ENCODE data around the gene SIGLEC1. TPM values are rescaled to one million over a fixed set of nuclear protein-coding genes. Genes with fewer than 3 reads are reported as not detected.

Gene SIGLEC1
- total and polyA plus RNA-seq, 2 of the 4 experiments (the other 2 are of a cell fraction), result not detected

DNA sequence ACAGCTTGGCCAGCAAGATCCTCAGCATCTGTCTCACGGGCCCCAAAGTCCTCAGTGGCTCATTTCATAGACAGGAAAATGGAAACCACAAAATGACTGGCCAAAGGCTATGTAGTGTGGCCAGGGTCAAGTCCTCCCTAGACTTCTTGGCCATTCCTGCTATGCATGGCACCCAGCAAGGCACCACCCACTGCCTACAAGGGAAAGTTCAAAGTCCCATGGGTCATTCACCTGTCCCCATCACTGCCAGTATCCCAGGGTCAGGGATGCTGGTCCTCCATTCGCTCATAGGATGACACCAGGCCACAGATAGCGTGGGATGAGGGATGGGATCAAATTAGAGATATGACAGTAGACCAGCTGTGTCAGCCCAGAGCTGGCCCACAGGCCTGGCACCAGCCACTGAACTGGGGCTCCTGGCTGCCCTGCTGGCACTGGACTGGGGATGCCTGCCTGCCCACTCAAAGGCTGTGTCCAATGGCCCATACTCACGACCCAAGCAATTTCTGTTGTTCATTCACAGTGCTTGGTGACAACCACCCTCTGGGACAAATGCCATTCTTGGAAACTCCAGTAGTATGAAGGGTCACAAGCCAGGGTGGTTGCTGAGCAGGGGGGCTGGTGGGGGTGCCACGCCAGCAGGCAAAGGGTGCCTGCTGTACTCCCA, 43.5 kb upstream of the SIGLEC1 start:
- TF ChIP-seq BHLHE40 (IDR thresholded peaks at IDR 0.05; ENCODE audit: low read depth, low read length) (no peak), RCOR1 (IDR thresholded peaks at IDR 0.05; ENCODE audit: insufficient replicate concordance, low read length) (no peak), NFE2L2 (IDR thresholded peaks at IDR 0.05; ENCODE audit: low read depth, low read length) (no peak), RAD21 (IDR thresholded peaks at IDR 0.05; ENCODE audit: low read length) (no peak), FOS (IDR thresholded peaks at IDR 0.05; ENCODE audit: low read depth, low read length) (no peak), SMC3 (IDR thresholded peaks at IDR 0.05; ENCODE audit: low read depth, low read length) (no peak), MAZ (IDR thresholded peaks at IDR 0.05; ENCODE audit: borderline replicate concordance, low read depth, low read length) (no peak), CEBPB (IDR thresholded peaks at IDR 0.05; ENCODE audit: low read depth, low read length) (no peak), RFX5 (IDR thresholded peaks at IDR 0.05; ENCODE audit: low read depth, low read length) (no peak)
- TF ChIP-seq, protein P1, sequence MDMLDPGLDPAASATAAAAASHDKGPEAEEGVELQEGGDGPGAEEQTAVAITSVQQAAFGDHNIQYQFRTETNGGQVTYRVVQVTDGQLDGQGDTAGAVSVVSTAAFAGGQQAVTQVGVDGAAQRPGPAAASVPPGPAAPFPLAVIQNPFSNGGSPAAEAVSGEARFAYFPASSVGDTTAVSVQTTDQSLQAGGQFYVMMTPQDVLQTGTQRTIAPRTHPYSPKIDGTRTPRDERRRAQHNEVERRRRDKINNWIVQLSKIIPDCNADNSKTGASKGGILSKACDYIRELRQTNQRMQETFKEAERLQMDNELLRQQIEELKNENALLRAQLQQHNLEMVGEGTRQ (IDR thresholded peaks at IDR 0.05; ENCODE audit: low read depth, low read length), result no peak
- TF ChIP-seq, protein P2, sequence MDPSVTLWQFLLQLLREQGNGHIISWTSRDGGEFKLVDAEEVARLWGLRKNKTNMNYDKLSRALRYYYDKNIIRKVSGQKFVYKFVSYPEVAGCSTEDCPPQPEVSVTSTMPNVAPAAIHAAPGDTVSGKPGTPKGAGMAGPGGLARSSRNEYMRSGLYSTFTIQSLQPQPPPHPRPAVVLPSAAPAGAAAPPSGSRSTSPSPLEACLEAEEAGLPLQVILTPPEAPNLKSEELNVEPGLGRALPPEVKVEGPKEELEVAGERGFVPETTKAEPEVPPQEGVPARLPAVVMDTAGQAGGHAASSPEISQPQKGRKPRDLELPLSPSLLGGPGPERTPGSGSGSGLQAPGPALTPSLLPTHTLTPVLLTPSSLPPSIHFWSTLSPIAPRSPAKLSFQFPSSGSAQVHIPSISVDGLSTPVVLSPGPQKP (IDR thresholded peaks at IDR 0.05; ENCODE audit: borderline replicate concordance, low read depth, low read length), result no peak
- TF ChIP-seq, protein P3, sequence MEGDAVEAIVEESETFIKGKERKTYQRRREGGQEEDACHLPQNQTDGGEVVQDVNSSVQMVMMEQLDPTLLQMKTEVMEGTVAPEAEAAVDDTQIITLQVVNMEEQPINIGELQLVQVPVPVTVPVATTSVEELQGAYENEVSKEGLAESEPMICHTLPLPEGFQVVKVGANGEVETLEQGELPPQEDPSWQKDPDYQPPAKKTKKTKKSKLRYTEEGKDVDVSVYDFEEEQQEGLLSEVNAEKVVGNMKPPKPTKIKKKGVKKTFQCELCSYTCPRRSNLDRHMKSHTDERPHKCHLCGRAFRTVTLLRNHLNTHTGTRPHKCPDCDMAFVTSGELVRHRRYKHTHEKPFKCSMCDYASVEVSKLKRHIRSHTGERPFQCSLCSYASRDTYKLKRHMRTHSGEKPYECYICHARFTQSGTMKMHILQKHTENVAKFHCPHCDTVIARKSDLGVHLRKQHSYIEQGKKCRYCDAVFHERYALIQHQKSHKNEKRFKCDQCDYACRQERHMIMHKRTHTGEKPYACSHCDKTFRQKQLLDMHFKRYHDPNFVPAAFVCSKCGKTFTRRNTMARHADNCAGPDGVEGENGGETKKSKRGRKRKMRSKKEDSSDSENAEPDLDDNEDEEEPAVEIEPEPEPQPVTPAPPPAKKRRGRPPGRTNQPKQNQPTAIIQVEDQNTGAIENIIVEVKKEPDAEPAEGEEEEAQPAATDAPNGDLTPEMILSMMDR (conservative IDR thresholded peaks at IDR 0.05; ENCODE audit: low read depth, low read length), result no peak
- Histone ChIP-seq H3K27ac (ENCODE audit: insufficient read depth, low read length) (no peak overlapping the region), H3K9me1 (ENCODE audit: insufficient read depth, low read length) (peaks cover 5% of the 10 kb centered on the region), H2AK5ac (ENCODE audit: low read depth, low read length) (no peak overlapping the region), H3K9me3 (ENCODE audit: control insufficient read depth, insufficient read depth, low read length) (no peaks in the 10 kb centered on the region), H3K18ac (ENCODE audit: low read depth, low read length) (no peak overlapping the region), H3K79me1 (ENCODE audit: low read depth in 1 of 2, low read length in 2 of 2) (peaks cover 0 to 13% of the 10 kb centered on the region in 2 experiments; a peak in 2 of 4 replicates), H3K56ac (ENCODE audit: extremely low read depth, insufficient read depth, low read length) (no peak overlapping the region), H3K9ac (ENCODE audit: low read depth, low read length) (no peak overlapping the region), H2BK120ac (ENCODE audit: low read depth, low read length) (no peak overlapping the region), H2AFZ (replicated peaks; ENCODE audit: low read length, poor library complexity) (no peak overlapping the region), H2BK20ac (ENCODE audit: low read depth, low read length) (no peak overlapping the region), H3K14ac (replicated peaks; ENCODE audit: low read depth, low read length) (no peak overlapping the region), H4K91ac (ENCODE audit: insufficient read depth, low read depth, low read length) (no peak overlapping the region), H3K4me2 (ENCODE audit: low read depth, low read length) (no peak overlapping the region), H2BK5ac (ENCODE audit: low read depth, low read length, poor library complexity, severe bottlenecking) (no peak overlapping the region), H4K20me1 (ENCODE audit: insufficient read depth, low read length) (peaks cover 14% of the 10 kb centered on the region; the same call in 1 of the 2 replicates), H4K8ac (ENCODE audit: low read depth in 2 of 2, low read length in 2 of 2) (no peak overlapping the region), H3K4me3 (ENCODE audit: insufficient read depth, low read depth, low read length) (no peak overlapping the region), H4K5ac (ENCODE audit: low read depth, low read length) (no peak overlapping the region), H3K23ac (ENCODE audit: low read depth, low read length) (no peak overlapping the region), H2BK15ac (ENCODE audit: low read depth, low read length) (no peak overlapping the region), H3K36me3 (ENCODE audit: control insufficient read depth, insufficient read depth, low read length) (peaks cover 10% of the 10 kb centered on the region), H3K4me1 (ENCODE audit: control insufficient read depth, insufficient read depth, low read length) (no peaks in the 10 kb centered on the region; the same call in 1 of the 2 replicates), H2AK9ac (replicated peaks; ENCODE audit: low read depth, low read length, poor library complexity) (no peak overlapping the region), H3K4ac (ENCODE audit: low read depth, low read length) (no peak overlapping the region), H3K27me3 (ENCODE audit: control insufficient read depth, insufficient read depth, low read length) (no peaks in the 10 kb centered on the region)
- BruUV-seq (replicated peaks), result no TSS peak
- no peak for ATAC-seq (ENCODE audit: low read depth)
- dilution Hi-C loops (cut with HindIII; ENCODE audit: low sequenced_read_pairs, unreplicated experiment) (no loop called here), intact Hi-C loops (cut with micrococcal nuclease) (no loop called here), in situ Hi-C loops (cut with MboI; ENCODE audit: low sequenced_read_pairs) (no loop called here)
- ChIA-PET POLR2A (ENCODE audit: unreplicated experiment) (no interaction called here), CTCF (no interaction called here)
- DNase-seq, result no peak
- WGBS, 2 experiments (ENCODE audit: extremely low coverage in 2 of 2, insufficient read length in 1 of 2), result 89% methylated on average over 3 of the region's 5 CpGs; no CpG with 5 or more reads in 1 of the 2 experiments

Data from IMR-90 (cell line).